DMS114 treated with DMSO at 0.1 percent for 48 hours (cell line): Measurements from ENCODE around the gene ZBTB7B.

Experiments used
- DNase-seq: peaks from one replicate; lab custom pipeline; 2025; ENCODE audit not compliant: unreplicated experiment; lab: John Stamatoyannopoulos, UW

ZBTB7B gene

DNA sequence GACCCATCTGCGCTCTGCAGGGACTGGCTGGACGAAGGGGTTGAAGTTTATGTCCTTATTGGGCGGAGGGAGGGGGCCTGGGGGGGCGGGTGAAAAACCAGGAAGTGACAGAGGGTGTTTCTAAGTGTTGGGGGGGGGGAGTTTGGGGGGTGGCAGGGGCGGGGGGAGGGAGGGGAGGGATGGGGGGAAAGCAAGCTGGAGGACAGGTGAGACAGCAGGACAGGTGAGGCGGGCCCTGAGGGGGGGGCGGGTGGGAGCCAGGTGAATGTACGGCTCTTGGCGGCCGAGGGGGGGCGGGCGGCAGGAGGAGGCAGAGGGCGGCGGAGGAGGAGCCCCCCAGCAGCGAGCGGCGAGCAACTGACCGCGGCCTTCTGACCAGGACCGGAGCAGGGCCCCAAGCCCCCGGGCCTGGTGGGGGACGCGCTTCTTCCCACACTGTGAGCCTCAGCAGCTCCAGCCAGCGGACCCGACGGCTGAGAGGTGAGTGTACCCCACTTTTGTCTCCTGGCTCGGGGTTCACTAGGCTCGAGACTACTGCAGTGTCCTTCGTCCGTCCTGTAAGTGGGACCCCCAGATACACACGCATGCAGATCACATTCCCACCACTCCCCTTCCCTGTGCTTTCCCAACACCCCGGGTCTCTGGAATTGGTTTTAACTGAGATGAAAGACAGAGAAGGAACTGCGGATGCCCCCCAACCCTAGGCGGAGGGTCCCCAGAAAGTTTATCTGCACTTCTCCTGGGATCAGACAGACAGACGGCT lies at the start of gene ZBTB7B:
Gene ZBTB7B (plus strand): TSS at position 339 of the 763 bp plus-strand sequence. CDS start 11,859 bp downstream, outside the sequence.
- DNase-seq = no peak

- no peak for DNase-seq
Observed at GRCh38 chr1:154953611-154954038, 49.0 kb upstream of the ZBTB7B start.

DNA sequence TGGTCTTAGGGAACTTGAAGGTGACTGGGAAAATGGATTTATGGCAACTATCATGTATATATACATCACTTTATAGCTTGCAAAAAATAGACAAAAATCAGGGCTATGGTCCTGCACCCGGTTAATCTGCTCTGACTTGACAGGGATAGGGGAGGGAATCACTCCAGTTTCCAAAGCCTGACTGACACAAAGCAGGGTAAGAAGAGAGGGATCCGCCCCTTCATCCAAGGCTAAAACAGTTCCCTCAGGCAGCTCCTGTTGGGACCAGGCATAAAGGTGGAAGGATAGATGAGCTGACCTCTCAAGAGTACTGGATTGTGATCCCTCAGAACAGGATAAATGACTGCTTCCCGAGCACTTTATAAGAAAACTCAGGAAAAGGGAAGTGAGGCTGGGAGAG lies 48.1 kb upstream of the ZBTB7B start:
- DNase-seq = no peak

- DNase-seq = no peak
Observed at GRCh38 chr1:154955039-154955717, 47.4 kb upstream of the ZBTB7B start.

DNA sequence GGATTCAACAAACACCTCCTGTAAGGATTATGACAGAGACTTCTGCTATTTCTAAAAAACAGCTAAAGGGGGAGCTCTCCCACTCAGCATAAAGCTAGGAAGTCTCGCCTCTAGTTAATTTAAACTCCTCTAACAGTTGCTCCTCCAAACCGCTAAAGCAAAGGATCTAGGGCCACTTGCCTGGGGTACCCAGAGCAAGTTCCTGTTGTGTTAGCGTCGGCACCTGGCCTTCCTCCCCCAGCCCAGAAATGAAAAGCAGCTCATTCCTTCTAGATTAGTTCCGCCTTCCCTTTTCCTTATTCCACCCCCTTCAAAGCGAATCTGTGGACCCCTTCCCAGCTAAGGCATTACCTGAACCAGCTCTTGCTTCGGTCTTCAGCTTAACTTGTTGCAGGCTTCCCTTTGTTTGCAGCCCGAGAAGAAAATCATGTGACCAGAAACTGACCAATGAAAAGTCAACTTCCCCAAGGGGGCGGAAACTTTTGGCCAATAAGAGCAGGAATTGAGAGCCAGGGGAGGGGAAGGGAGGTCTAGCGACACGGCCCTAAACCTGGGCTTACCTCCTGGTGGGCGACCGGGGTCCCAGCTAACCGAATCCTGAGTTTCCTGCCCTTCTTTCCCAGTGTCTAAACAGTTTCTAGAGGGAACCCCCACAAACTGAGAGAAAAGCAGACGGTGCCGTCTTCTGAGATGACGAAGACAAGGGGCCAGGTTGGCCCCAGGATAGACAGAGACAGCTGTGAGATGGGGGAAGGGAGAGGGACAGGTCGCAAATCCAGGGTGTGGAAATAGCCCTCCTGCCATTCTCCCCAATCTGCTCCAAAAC lies 46.7 kb upstream of the ZBTB7B start, which contains the start of gene PBXIP1:
Gene PBXIP1 (minus strand): TSS at position 382 of the 826 bp plus-strand sequence. CDS start 2,378 bp downstream, outside the sequence.
- DNase-seq = peak; percentile 95

GRCh38 chr1:154956544-154956941 lies 46.1 kb upstream of the ZBTB7B start:
- DNase-seq = no peak

- no peak for DNase-seq
Observed at GRCh38 chr1:154957091-154957657, 45.4 kb upstream of the ZBTB7B start.

DNA sequence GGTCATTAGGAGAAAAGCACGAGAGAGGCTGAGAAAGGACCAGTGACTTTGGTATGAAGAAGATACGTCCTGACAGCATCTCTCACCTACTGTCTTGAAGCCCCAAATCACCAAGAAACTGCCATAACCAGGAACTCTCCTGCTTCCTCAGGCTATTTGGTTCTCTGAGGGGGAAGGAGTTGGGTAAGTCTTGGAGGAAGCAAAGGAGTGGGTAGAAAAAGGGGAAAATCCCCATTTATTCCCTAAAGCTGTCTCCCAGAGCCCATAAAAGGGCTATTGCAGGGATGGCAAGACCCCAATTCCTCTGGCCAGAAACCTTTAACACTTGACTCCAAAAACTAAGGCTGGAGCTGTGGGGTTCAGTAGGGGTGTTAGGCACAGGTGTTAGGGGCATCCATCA lies 44.6 kb upstream of the ZBTB7B start:
- no peak for DNase-seq

DNA sequence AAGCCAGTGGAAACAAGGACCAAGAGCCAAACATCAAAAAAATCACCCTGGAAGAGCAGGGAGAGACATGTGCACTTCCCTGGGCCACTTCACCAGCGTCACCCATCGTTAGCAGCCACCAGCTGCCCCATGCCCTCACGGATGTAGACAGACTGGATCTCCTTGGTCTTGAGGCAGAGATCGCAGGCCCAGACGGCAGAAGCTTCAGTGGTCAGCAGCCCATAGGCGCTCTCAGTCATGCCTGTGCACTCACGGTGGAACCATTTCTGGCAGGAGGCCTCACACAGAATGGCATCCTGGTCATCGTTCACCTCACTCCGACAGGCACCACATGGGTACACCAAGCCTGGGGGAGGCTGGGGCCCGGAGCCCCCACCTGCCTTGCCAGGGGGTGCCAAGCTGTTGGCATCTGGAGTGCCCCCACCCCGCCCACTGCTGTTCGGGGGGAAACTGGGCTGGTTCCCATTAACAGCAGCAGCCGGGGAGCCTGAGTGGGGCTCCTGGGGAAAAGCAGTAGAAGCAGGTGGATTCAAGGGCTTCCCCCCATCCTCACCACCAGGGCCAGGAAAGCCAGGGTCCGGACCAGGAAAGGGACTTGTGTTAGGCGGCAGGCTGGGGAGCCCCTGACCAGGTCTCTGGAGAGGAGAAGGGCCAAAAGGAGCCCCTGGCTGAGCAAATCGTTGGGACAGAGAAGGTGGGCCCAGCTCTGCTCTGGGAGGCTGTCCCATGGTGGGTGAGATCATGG lies 43.7 kb upstream of the ZBTB7B start:
- no peak for DNase-seq

DNA sequence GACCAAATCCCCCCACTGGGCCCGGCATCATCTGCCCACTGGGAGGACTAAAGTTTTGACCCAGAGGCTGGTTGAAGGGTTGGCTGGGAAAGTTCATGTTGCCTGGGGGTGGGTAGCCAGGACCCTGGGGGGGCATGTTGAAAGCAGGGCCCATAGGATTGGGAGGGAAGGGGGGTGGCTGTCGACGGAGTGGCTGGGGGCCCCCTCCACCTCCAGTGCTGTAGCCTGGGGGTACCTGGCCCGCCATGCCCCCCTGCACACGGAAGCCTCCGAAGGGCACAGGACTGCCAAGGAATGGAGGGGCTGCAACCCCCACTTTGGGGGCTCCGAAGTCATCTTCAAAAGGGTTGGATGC lies 43.2 kb upstream of the ZBTB7B start:
- DNase-seq = no peak

GRCh38 chr1:154960446-154961136 lies 42.0 kb upstream of the ZBTB7B start:
- DNase-seq = no peak

DNA sequence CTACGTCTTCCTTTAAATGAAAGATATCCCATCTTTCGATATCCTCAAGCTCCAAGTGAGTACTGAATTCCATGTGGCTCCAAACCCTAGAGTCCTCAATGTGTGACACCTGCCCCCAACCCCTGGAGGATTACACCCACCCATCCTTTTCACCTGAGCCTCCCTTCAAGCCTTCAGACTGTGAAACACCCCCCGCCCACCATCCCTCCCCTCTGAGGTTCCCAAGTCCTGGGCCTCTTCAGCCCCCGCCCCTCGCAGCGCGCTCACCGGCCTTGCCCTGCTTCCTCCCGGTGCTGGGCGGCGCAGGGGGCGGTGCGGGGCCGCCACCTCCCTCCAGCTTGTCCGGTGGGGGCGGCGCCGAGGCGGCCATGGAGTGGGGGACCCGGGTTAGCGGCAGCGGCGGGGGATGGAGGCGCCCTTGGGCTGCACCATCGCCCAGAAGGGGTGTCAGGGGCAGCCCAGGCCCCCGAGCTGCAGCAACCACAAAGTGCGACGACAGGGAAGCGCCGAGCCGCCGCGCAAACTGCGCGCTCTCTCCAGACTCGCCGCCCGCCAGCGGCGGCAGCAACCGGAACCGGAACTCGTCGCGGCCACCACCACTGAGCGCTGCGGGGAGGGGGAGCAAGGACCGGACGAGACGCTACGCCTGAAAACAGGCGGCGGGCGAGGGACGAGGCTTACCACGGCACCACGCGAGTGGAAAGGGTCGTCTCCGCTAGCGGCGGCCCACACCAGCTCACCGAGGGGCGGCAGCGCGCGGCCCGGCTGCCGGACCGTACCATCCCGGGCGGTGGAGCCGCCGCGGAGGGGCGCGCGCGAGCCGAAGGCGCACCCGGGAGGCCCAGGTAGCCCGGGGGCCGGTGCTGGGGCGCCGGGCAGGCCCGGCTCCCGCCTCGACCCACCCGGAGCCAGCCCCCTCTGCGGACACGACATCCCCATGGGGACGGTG lies 41.1 kb upstream of the ZBTB7B start, which contains the start of gene PYGO2:
Gene PYGO2 (minus strand): TSS at position 576 of the 949 bp plus-strand sequence. CDS start 206 bp downstream, at position 370.
- peak; percentile 78 for DNase-seq

DNA sequence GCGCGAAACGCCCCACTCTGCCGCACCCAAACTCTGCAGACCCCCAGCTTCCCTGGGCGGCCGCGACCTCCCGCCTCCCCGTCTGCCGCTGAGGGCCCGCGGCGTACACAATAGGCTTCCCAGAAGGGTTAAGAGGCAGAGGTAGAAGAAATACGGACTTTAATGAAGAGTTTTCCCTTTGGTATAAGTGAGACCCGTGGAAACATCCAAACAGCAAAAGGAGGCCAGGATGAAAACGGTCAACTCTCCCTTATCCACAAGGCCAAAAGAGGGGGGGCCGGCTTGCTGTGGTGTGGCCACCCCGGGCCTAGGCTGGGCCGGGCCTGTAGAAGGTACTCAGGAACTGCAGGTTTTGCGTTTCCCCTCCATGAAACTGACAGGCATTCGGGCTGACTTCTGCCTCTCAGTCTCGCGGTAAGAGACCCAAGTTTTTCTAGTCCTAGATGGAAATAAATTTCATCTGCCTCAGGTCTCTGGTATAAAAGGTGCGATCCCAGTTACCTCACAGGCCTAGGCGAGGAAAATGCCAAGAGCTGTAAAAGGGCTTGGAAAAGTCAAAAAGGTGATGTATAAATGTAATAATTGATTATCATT lies 40.3 kb upstream of the ZBTB7B start:
- DNase-seq = peak; percentile 39

DNA sequence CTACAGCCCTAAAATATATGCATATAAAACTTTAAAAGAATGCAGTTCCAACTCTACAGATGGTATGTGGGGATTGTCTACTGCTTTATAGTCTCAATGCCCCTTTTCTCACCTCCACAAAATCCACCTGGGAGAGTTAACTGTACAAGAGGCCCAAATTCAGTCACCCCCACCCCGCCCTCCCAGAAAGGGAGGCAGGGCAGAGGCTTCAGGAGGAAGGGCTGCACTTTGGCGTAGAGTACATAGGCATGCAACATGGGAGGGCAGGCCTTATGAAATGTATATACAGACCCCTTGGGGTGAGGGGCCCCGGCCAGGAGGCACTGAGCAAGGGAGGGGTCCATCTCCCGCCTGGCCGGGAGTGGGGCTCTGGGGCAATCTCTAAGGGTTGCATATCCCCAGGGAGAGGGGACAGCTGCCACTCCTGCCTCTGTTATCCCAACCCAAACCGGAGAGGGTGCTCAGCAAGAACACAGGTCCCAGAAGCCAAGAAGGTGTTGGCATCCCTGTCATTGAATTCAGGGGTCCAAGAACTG lies 39.7 kb upstream of the ZBTB7B start:
- no peak for DNase-seq

- DNase-seq = no peak
Observed at GRCh38 chr1:154963643-154964042, 39.0 kb upstream of the ZBTB7B start.

DNA sequence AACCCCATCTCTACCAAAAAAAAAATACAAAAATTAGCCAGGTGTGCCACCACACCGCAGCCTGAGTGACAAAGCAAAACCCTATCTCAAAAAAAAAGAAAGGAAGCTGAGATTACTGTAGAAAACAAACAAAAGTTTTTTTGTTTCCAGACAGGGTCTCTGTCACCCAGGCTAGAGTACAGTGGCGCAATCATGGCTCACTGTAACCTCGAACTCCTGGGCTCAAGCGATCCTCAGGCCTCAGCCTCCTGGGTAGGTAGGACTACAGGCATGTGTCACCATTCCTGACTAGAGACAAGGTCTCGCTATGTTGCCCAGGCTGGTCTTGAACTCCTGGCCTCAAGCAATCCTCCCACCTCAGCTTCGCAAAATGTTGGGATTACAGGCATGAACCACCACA lies 38.2 kb upstream of the ZBTB7B start:
- no peak for DNase-seq

DNA sequence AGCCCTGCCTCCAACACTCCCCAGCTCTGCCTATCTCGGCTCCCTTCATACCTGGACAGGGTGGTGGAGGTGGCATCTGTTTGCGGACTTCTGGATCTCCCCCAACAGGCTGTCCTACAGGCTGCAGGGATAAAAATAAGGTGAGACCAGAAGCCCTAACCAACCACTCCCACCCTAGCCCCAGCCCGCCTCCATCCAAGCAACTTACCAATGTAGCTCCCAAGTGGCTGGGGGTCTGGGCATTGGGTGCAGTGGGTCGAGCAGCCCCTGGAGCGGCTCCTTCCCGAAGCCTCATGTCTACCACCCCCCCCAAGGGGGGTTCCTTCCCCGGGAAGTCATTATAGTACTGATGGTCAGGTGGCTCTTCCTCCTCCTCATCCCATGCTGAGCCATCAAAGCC lies 36.5 kb upstream of the ZBTB7B start:
- no peak for DNase-seq

DNA sequence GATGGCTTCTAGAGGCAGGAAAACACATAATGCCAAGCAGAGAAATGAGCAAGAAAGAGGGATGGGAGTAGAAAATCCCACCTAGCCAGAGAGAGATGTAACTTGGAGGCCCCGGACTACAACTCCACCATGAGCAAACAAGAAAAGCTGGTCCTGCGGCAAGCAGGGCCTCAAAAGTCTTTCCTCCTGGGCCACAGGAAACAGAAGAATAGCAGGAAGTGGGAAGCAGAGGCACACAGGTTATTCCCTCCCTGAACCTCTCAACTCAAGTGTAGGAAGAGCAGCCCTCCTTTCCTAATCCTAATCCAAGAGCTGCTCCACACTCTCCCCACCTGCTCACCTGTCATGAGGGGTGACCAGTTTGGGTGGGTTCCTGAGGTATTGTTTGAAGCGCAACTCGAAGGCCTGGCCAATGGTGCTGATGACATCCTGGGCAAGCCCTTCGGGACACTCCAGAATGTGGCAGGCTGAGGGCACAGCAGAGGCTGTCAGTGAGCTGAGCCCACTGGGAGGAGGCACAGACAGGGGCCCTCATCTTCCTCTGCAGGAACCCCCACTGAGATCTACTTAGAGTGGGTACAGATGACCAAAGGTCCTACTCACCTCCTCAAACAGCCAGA lies 35.2 kb upstream of the ZBTB7B start:
- DNase-seq = no peak
